T-cell (primary cell): ENCODE measurements around the gene HOOK1. TPM values are rescaled to one million over a fixed set of nuclear protein-coding genes. Genes with fewer than 3 reads are reported as not detected.
"Not testable (repeated sequence)": the region's sequence is repeated elsewhere in the genome, so short reads cannot be mapped to it uniquely, and the experiment has no call there.

Source experiments
- ATAC-seq, 4 experiments: fragments of 200-7000 bp in 3 of 4; fragments of 150-1000 bp in 1 of 4; cut with Tn5 transposase; replicated peaks in 1 of 4; 1 replicate in 3 of 4; 2 replicates in 1 of 4; pipeline ENCODE4 v1.10.0; 2021; ENCODE audit warnings: moderate library complexity in 3 of 4, mild to moderate bottlenecking in 2 of 4, moderate number of reproducible peaks in 1 of 4
- CTCF ChIA-PET, 2 donors: fragments of 300-600 bp; sonication (Branson Sonifier 250); formaldehyde crosslinking; loops; one replicate each; lab custom pipeline; 2022; ENCODE audit warnings: antibody characterized with exemption in 2 of 2; lab: Charles Lee
- POLR2A ChIA-PET, 2 donors: fragments of 300-600 bp; sonication (Branson Sonifier 250); formaldehyde crosslinking; loops; one replicate each; lab custom pipeline; 2022; ENCODE audit warnings: antibody characterized with exemption in 2 of 2; lab: Charles Lee
- DNase-seq, 35 experiments: peaks; one replicate each; pipeline versions ENCODE4 v3.0.0 to v3.0.0-alpha.2; 2013 to 2023
- H3K27ac ChIP-seq: one replicate; pipeline ENCODE4 v1.5.1; 2013; ENCODE audit warnings: low read length
- H3K27me3 ChIP-seq, 2 experiments: replicated peaks in 1 of 2; 1 replicate in 1 of 2; 2 replicates in 1 of 2; pipeline versions ENCODE4 v1.6.1 to v1.7.0; 2013; ENCODE audit warnings: low read length in 1 of 2, mixed read lengths in 1 of 2; ENCODE audit not compliant: control insufficient read depth in 2 of 2, insufficient read depth in 2 of 2; ENCODE audit errors: extremely low read depth in 1 of 2
- H3K36me3 ChIP-seq, 2 donors: 1 replicate in 1 of 2; 2 replicates in 1 of 2; pipeline versions ENCODE4 v1.6.1 to v1.7.0; 2013; ENCODE audit warnings: low read length in 1 of 2; ENCODE audit not compliant: control insufficient read depth in 2 of 2, insufficient read depth in 1 of 2; ENCODE audit errors: extremely low read depth in 1 of 2
- H3K4me1 ChIP-seq, 2 experiments: 1 replicate in 1 of 2; 2 replicates in 1 of 2; pipeline versions ENCODE4 v1.6.1 to v1.7.0; 2013; ENCODE audit warnings: low read length in 2 of 2, mixed read lengths in 1 of 2; ENCODE audit not compliant: insufficient read depth in 2 of 2, control insufficient read depth in 1 of 2; ENCODE audit errors: extremely low read depth in 1 of 2
- H3K4me3 ChIP-seq, 2 donors: 1 replicate in 1 of 2; 2 replicates in 1 of 2; pipeline versions ENCODE4 v1.5.1 to v1.7.0; 2013; ENCODE audit warnings: mild to moderate bottlenecking in 2 of 2, low read length in 1 of 2, moderate library complexity in 1 of 2; ENCODE audit not compliant: control insufficient read depth in 1 of 2; ENCODE audit errors: extremely low read depth in 1 of 2
- H3K9me3 ChIP-seq: 2 replicates; pipeline ENCODE4 v1.7.0; 2013
- H3K27ac Mint-ChIP-seq, 2 donors: one replicate each; pipeline ENCODE4 v1.8.0; 2020 to 2021; ENCODE audit warnings: mild to moderate bottlenecking in 2 of 2, mixed read lengths in 2 of 2
- H3K27me3 Mint-ChIP-seq, 2 donors: one replicate each; pipeline ENCODE4 v1.8.0; 2021 to 2022; ENCODE audit warnings: mixed read lengths in 2 of 2
- H3K36me3 Mint-ChIP-seq: one replicate; pipeline ENCODE4 v1.8.0; 2021; ENCODE audit warnings: mixed read lengths
- H3K4me1 Mint-ChIP-seq, 3 donors: one replicate each; pipeline ENCODE4 v1.8.0; 2020 to 2022; ENCODE audit warnings: mixed read lengths in 3 of 3, mild to moderate bottlenecking in 1 of 3
- H3K4me3 Mint-ChIP-seq, 3 donors: one replicate each; pipeline ENCODE4 v1.8.0; 2020 to 2022; ENCODE audit warnings: mild to moderate bottlenecking in 3 of 3, mixed read lengths in 3 of 3, moderate library complexity in 3 of 3
- H3K9me3 Mint-ChIP-seq, 3 donors: one replicate each; pipeline ENCODE4 v1.8.0; 2020 to 2022; ENCODE audit warnings: mixed read lengths in 3 of 3
- WGBS: methylation state at CpG from one replicate; pipeline ENCODE4 v1.1.5; 2013; ENCODE audit warnings: missing lambda C conversion rate; ENCODE audit not compliant: insufficient coverage; 5-methylcytosine and 5-hydroxymethylcytosine counted together
- total RNA-seq, 35 experiments: library from RNA in 6 of 35; stranded (reverse) in 6 of 35; fragments of 120-200 nt in 1 of 35; gene quantifications; one replicate each; pipeline versions ENCODE4 v1.2.1 to v1.2.4 and lab custom pipeline; 2013 to 2026

Gene HOOK1
- total RNA-seq, 5 donors from 2014 or later (not counting 1 experiment from before 2014, with no cell fraction given): 12.8 to 20.3 (median 16.8) TPM

GRCh38 chr1:59855297-59855696 lies 40.5 kb downstream of the HOOK1 start:
- H3K4me3 ChIP-seq, H3K4me1 Mint-ChIP-seq, H3K27me3 Mint-ChIP-seq, H3K27me3 ChIP-seq, H3K4me3 Mint-ChIP-seq, H3K9me3 Mint-ChIP-seq, H3K36me3 ChIP-seq, H3K27ac ChIP-seq, POLR2A ChIA-PET, H3K27ac Mint-ChIP-seq, DNase-seq, H3K4me1 ChIP-seq, H3K9me3 ChIP-seq, ATAC-seq: not testable (repeated sequence)
- peaks cover 29% of the 10 kb centered on the region for H3K36me3 Mint-ChIP-seq
- CTCF ChIA-PET: interaction anchor here in 1 of 2 donors (0.7 kb wide), 1 partner anchor 1133 kb away, joined by 3 read pairs; no protein-coding TSS in a partner anchor
- WGBS: no CpG with 5 or more reads among the region's 1 CpG

- Histone ChIP-seq H3K4me3 (no peak overlapping the region), H3K9me3 (no peaks in the 10 kb centered on the region), H3K27ac (no peak overlapping the region), H3K36me3 (peaks cover 0 to 4% of the 10 kb centered on the region in 2 donors), H3K27me3 (no peaks in the 10 kb centered on the region), H3K4me1 (no peaks in the 10 kb centered on the region)
- CTCF ChIA-PET: interaction anchor here in 1 of 2 donors (0.6 kb wide), 1 partner anchor 19 kb away, joined by 3 read pairs; no protein-coding TSS in a partner anchor
- peaks cover 0 to 6% (median 2%) of the 10 kb centered on the region in 3 donors for H3K9me3 Mint-ChIP-seq
- ATAC-seq (no peak), DNase-seq (no peak)
- H3K27ac Mint-ChIP-seq: no peak overlapping the region
- H3K27me3 Mint-ChIP-seq: no peaks in the 10 kb centered on the region
- no peaks in the 10 kb centered on the region for H3K4me1 Mint-ChIP-seq
- H3K4me3 Mint-ChIP-seq: no peak overlapping the region
- WGBS: 97% methylated on average over 4 of the region's 4 CpGs
- POLR2A ChIA-PET: interaction anchor here in 1 of 2 donors (0.7 kb wide), 1 partner anchor 1563 kb away, joined by 3 read pairs; no protein-coding TSS in a partner anchor
- peaks cover 25% of the 10 kb centered on the region for H3K36me3 Mint-ChIP-seq
Measured at GRCh38 chr1:59856725-59857338, 42.1 kb downstream of the HOOK1 start.

GRCh38 chr1:59857679-59858354 lies 43.1 kb downstream of the HOOK1 start:
- Histone ChIP-seq H3K4me3 (no peak overlapping the region), H3K27me3 (no peaks in the 10 kb centered on the region), H3K9me3 (no peaks in the 10 kb centered on the region), H3K36me3 (peaks cover 0 to 4% of the 10 kb centered on the region in 2 donors), H3K27ac (no peak overlapping the region), H3K4me1 (no peaks in the 10 kb centered on the region)
- Mint-ChIP-seq H3K9me3 (peaks cover 0 to 6% (median 2%) of the 10 kb centered on the region in 3 donors), H3K36me3 (peaks cover 30% of the 10 kb centered on the region), H3K4me1 (no peaks in the 10 kb centered on the region), H3K27me3 (no peaks in the 10 kb centered on the region), H3K27ac (no peak overlapping the region), H3K4me3 (no peak overlapping the region)
- ChIA-PET POLR2A (interaction anchor here in 1 of 2 donors (0.5 to 0.6 kb wide), 2 partner anchors 47 to 192 kb away, joined by 3 to 5 read pairs; no protein-coding TSS in a partner anchor), CTCF (interaction anchor here in 1 of 2 donors (0.8 kb wide), 1 partner anchor 92 kb away, joined by 4 read pairs; no protein-coding TSS in a partner anchor)
- DNase-seq (no peak), ATAC-seq (no peak)
- no CpG with 5 or more reads among the region's 5 CpGs for WGBS

GRCh38 chr1:59866462-59866861 lies 51.7 kb downstream of the HOOK1 start:
- Histone ChIP-seq H3K27me3 (no peaks in the 10 kb centered on the region), H3K4me3 (no peak overlapping the region), H3K9me3 (no peaks in the 10 kb centered on the region), H3K27ac (no peak overlapping the region), H3K4me1 (no peaks in the 10 kb centered on the region), H3K36me3 (peaks cover 0 to 15% of the 10 kb centered on the region in 2 donors)
- H3K36me3 Mint-ChIP-seq: peaks cover 40% of the 10 kb centered on the region
- no peak overlapping the region for H3K27ac Mint-ChIP-seq
- WGBS: no CpG with 5 or more reads among the region's 2 CpGs
- no peaks in the 10 kb centered on the region for H3K27me3 Mint-ChIP-seq
- H3K4me1 Mint-ChIP-seq: no peaks in the 10 kb centered on the region
- ChIA-PET CTCF (interaction anchor here in 1 of 2 donors (0.7 kb wide), 1 partner anchor 13 kb away, joined by 3 read pairs; no protein-coding TSS in a partner anchor), POLR2A (no interaction called here)
- H3K9me3 Mint-ChIP-seq: no peaks in the 10 kb centered on the region
- DNase-seq (no peak), ATAC-seq (no peak)
- no peak overlapping the region for H3K4me3 Mint-ChIP-seq

- DNase-seq (no peak), ATAC-seq (no peak)
- H3K36me3 ChIP-seq: peaks cover 0 to 2% of the 10 kb centered on the region in 2 donors
- no peak overlapping the region for H3K27ac Mint-ChIP-seq
- no peaks in the 10 kb centered on the region for H3K27me3 ChIP-seq
- H3K4me3 Mint-ChIP-seq: no peak overlapping the region
- H3K27me3 Mint-ChIP-seq: no peaks in the 10 kb centered on the region
- peaks cover 0 to 3% (median 2%) of the 10 kb centered on the region in 3 donors for H3K9me3 Mint-ChIP-seq
- H3K4me3 ChIP-seq: no peak overlapping the region
- H3K36me3 Mint-ChIP-seq: peaks cover 47% of the 10 kb centered on the region
- no peaks in the 10 kb centered on the region for H3K9me3 ChIP-seq
- H3K4me1 ChIP-seq: no peaks in the 10 kb centered on the region
- ChIA-PET CTCF (no interaction called here), POLR2A (no interaction called here)
- no peak overlapping the region for H3K27ac ChIP-seq
- no peaks in the 10 kb centered on the region for H3K4me1 Mint-ChIP-seq
Measured at GRCh38 chr1:59871746-59872145, 57.0 kb downstream of the HOOK1 start.

- H3K4me1 Mint-ChIP-seq: no peaks in the 10 kb centered on the region
- ATAC-seq (no peak), DNase-seq (no peak)
- no peak overlapping the region for H3K4me3 ChIP-seq
- H3K9me3 Mint-ChIP-seq: peaks cover 5 to 14% (median 11%) of the 10 kb centered on the region in 3 donors
- H3K27me3 Mint-ChIP-seq: no peaks in the 10 kb centered on the region
- H3K36me3 Mint-ChIP-seq: peaks cover 31% of the 10 kb centered on the region
- no peak overlapping the region for H3K4me3 Mint-ChIP-seq
- no peaks in the 10 kb centered on the region for H3K36me3 ChIP-seq
- WGBS: 67% methylated on average over 1 of the region's 2 CpGs
- ChIA-PET CTCF (interaction anchor here (0.6 to 1.1 kb wide), 3 partner anchors 70 to 116 kb away, joined by 3 to 5 read pairs (median 3); no protein-coding TSS in a partner anchor), POLR2A (no interaction called here)
- H3K9me3 ChIP-seq: peaks cover 2% of the 10 kb centered on the region
- no peak overlapping the region for H3K27ac Mint-ChIP-seq
- H3K4me1 ChIP-seq: no peaks in the 10 kb centered on the region
- H3K27ac ChIP-seq: no peak overlapping the region
- H3K27me3 ChIP-seq: no peaks in the 10 kb centered on the region
Measured at GRCh38 chr1:59877108-59877682, 62.4 kb downstream of the HOOK1 start.
